NCI-H510A treated with DMSO at 0.1 percent for 48 hours (cell line): Measurements from ENCODE around the gene SLC24A3.

Source experiments
- DNase-seq: peaks from one replicate; lab custom pipeline; 2025; lab: John Stamatoyannopoulos, UW

The SLC24A3 gene

DNA sequence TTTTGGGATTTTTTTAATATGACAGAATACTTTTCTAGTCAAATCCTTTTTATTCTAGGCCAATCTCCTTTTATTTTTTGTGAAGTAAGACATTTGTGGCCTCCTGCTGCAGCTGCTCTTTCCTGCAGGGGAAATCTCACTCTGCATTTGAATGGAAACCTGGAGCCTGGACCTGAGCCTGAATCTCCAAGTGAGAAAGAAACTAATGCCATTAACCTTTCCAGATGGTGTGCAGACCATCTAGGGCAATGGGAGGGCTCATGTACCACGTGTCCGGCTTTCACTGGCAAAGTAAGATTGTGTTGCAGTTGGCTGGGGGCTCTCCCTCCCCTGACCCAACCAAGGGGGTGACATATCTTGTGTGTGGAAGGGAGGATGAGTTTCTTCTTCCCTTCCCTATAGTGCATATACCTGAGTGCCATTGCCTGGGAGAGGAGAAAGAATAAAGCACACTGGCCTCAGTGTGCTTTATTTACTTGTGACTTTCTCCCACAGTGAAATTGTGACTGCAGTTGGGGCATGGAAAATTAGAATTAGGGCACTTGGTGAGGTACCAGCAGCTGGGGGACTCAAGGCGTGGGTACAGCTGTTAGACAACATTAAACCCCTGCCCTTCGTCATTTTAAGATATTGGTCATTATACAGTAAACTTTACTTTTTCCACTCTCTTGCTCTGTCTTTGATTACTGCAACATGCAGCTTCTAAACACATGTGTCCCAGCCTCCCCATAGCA lies 385.8 kb downstream of the SLC24A3 start:
- no peak for DNase-seq

DNA sequence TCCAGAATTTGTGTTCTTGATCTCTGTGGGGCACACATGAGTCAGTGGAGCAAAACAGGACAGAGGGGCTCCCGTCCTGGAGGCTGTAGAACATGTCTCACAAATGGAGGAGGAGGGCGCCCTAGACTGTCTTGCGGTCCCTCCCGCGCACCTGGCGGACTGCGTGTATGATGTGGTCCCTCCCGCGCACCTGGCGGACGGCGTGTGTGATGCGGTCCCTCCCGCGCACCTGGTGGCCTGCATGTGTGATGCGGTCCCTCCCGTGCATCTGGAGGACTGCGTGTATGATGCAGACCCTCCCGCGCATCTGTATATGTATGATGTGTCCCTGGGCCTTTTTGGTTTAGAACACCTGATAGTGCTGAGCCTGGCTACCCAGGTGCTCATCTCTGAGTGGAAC lies 386.8 kb downstream of the SLC24A3 start:
- no peak for DNase-seq

GRCh38 chr20:19600042-19600441 lies 387.6 kb downstream of the SLC24A3 start:
- no peak for DNase-seq

DNA sequence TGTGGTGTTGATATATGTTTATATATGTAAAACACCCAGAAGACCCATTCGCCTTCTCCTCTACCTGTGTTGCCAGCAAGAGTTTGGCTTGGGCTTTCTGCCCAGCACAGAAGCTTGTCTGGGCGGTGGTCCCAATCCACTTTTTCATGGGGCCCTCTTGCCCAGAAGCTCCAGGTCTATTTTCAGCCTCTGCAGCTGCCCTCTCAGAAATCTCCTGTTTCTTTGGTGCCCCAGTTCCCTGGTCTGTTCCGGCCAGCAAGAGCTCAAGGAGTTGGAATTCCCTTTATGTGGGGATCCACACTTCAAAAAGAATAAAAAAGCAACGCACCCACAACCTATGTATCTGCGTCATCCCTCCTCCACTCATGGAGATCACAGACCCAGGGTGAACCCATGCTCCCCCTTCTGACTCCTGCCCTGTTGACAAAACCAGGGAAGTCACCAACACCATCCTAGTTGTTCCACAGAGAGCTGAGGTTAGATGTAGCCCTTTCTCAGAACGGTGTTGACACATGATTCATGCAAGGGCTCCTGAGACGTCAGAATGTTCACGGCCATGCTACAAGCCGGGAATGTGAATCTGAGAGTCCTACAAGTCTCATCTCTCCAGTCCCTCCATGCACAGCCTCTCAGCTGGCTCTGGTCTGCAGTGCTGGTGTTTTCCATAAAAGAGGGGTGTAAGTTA lies 388.8 kb downstream of the SLC24A3 start:
- no peak for DNase-seq

GRCh38 chr20:19602675-19603375 lies 390.4 kb downstream of the SLC24A3 start:
- DNase-seq = peak; percentile 60

DNA sequence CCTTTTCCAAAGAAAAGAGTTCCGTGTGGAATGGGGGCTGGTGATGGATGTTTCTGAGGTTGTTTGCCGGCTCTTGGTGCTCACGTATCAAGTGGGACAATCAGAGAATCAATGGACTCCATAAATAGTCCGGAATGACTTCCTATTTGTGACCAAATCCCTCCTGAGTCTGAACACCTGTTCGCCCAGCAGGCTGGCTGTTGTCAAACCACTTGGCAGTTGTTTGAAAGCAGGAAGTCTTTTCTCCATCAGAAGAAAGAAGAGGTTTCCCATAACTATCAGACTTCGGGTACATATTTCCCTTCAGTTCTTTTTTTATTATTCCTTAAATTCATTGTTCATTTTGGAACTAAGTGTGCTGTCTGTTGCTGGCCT lies 390.9 kb downstream of the SLC24A3 start:
- peak; percentile 85 for DNase-seq

DNA sequence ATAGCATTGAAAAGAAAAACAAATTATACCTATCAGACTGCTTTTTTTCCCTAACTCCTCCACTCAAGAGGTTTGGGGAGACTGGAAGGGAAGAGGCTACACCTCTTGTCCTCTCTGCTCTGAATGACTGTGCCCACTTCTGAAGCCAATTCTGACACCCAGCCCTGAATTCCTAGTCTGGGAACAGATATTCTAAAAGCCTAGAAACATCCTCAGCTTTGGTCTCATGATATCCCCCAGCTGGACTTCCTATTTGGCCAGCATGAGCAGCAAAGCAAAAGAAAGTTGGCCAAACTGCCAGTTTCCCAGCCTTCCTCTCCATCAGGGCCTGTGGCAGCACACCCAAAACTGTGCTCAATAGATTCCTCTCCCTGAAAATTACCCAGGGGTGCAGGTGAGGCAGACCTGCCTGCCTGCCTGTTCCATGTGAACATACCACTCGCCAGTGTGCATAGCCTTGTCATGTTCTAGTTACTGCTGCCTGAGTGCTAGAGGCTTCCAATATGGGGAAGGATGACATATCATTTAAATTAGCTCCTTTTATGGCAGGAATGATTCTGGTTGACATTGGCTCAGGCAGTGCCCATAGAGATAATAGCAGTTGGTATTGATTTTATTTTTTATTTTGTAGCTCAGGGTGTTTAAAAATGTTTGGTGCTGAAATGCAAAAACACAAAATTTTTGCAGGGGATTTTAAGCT lies 393.5 kb downstream of the SLC24A3 start:
- DNase-seq = no peak

DNA sequence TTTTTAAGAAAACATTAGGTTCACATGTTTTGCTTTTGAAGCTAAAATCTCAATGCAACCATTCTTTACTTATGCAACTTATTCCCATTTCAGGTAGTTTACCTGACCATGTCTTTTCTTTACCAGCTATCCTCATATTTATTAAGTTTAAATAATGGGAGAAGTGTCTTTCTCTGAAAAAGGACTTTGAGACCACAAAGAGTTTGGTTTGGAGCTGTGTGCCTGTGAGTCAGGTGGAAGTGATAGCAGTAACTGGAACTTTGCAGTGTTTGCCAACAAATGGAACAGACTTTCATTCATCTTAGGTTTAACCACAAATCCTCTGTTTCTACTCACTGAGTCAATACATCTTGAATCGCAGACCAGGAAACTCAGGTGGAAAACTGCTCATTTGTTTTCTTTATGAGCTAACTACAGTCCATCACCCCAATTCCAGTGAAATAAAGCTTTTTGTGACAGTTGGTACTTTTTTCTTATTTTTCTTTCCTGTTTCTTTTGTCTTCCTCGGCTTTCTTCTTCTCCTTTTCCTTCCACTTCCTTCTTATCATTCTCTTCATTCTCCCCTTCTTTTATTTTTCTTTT lies 397.3 kb downstream of the SLC24A3 start:
- no peak for DNase-seq

- no peak for DNase-seq
Measured at GRCh38 chr20:19615629-19616028, 403.2 kb downstream of the SLC24A3 start.

DNA sequence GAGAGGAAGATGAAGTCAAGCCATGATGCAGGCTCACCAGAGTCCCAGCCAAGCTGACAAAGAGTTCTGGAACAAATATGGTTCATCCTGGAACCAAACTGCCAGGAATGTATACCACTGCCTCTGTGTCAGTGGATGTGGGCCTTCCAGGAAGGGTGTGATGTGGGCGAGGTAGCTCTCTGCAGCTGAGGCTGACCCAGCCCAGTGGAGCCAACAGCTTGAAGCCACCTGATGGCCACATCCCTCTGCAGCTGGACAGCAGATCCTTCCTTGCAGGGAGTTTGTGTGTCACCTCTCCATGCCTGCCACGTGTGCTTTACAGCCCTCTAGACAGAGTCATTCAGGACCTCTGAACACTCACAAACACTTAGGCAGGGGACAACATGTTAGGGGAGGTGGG lies 403.6 kb downstream of the SLC24A3 start:
- no peak for DNase-seq

GRCh38 chr20:19616620-19617019 lies 404.2 kb downstream of the SLC24A3 start:
- DNase-seq = no peak

DNA sequence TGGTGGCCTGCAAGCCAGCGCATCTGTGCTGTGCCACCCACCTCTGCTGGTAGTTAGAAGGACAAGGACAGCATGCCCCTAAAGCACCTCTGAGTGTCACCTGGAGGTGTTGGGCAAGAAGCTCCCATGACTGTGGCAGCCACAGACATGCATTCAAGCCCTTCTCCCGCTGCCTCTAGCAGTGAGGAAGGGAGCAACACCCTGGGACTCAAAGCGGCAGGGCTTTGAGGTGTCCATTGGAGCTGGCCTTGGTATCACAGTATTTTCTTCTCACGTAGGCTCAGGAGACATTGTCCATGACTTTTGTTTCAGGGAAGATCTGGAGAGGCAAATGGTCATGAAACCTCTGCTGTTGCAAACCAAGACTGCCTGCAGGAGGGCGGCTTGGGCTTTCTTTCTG lies 404.8 kb downstream of the SLC24A3 start:
- no peak for DNase-seq

DNA sequence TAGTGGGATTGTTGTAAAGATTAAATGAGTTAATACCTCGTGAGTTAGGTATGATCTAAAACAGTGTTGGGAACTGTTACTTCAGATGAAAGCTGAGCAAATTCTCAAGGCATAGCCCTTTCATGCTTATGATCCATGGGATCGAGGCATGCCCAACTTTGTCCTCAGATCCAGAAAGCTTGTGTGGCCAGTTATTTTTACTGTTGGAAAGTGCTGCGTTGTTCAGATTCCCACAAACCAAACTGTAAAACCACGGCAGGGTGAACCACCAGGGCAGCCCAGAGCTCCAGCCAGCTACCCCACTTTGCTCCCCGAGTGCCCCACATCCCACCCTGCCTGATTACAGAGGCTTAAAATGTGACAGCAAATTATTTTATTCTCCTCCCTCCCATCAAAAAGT lies 406.3 kb downstream of the SLC24A3 start:
- DNase-seq = no peak

GRCh38 chr20:19619904-19620430 lies 407.5 kb downstream of the SLC24A3 start:
- DNase-seq = no peak

DNA sequence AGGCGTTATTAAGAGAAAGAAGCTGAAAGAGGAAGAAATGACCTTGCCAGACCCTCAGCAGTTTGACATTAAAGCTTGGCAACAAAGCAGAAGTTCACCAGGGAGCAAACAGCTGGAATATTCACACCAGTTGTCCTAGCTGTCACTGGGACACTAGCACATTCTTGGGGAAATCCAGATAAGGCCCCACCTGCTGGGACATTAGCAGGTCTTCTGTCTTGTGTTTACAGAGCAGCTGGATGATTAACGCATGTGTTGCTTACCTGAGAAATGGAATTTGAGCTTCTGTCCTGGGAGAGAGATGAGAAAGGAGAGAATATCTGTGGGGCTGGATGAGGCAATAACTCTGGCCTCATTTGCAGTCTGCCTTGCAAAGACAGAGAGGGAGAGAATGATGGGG lies 408.0 kb downstream of the SLC24A3 start:
- DNase-seq = no peak

GRCh38 chr20:19621072-19621471 lies 408.6 kb downstream of the SLC24A3 start:
- no peak for DNase-seq

GRCh38 chr20:19624221-19624965 lies 412.0 kb downstream of the SLC24A3 start:
- no peak for DNase-seq

- DNase-seq = no peak
Measured at GRCh38 chr20:19625426-19625825, 413.0 kb downstream of the SLC24A3 start.

DNA sequence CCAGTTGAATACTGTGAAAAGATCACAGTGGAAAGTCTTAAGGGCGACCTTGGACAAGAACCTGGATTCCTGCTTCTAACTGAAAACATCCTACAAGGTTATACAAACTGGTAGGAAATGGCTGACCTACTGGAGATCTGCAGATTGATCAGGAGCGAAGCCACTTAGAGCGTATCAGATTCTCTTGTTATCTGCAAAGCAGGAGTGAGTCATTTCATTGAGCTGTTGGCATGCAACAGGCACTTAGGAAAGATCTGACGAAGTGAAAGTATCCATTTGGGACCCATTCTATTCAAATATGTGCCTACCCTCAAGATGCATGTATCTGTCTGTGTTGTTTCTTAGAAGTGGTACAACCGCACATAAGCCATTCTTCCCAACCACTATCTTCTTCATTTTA lies 414.5 kb downstream of the SLC24A3 start:
- no peak for DNase-seq

GRCh38 chr20:19628570-19629134 lies 416.2 kb downstream of the SLC24A3 start:
- peak; percentile 87 for DNase-seq

DNA sequence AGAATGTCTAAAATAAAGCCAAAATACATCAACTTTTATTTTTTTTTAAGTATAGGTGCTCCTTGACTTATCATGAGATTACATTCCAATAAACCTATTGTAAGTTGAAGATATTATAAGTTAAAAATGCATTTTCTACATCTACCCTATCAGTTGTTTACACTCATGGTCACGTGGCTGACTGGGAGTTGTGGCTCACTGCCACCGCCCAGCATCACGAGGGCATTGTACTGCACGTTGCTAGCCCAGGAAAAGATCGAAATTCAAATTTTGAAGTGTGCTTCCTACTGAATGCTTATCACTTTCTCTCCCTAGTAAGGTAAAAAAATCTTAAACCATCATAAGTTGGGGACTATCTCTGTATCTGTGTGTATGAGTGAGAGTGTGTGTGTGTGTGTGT lies 419.0 kb downstream of the SLC24A3 start:
- DNase-seq = no peak
